Muscle layer of duodenum (tissue), 2 donors: ENCODE data around the gene PRSS53.
A peak's percentile ranks its signal among the peaks of the same experiment; 100 is the strongest.
"Not testable (repeated sequence)": the region's sequence is repeated elsewhere in the genome, so short reads cannot be mapped to it uniquely, and the experiment has no call there.

Experiments used
- H3K27ac ChIP-seq: one replicate; pipeline ENCODE4 v1.7.0; 2013; ENCODE audit warnings: mild to moderate bottlenecking, low read length
- H3K27me3 ChIP-seq: one replicate; pipeline ENCODE4 v1.7.0; 2013; ENCODE audit warnings: low read depth, mild to moderate bottlenecking, control low read depth, low read length
- H3K36me3 ChIP-seq, 2 donors: one replicate each; pipeline ENCODE4 v1.7.0; 2013; ENCODE audit warnings: low read length in 2 of 2, control low read depth in 1 of 2, mild to moderate bottlenecking in 1 of 2; ENCODE audit not compliant: insufficient read depth in 2 of 2, control insufficient read depth in 1 of 2
- H3K4me1 ChIP-seq, 2 donors: one replicate each; pipeline ENCODE4 v1.7.0; 2013; ENCODE audit warnings: low read length in 2 of 2, mild to moderate bottlenecking in 2 of 2, control low read depth in 1 of 2, moderate library complexity in 1 of 2; ENCODE audit not compliant: insufficient read depth in 2 of 2, control insufficient read depth in 1 of 2
- H3K4me3 ChIP-seq, 2 donors: one replicate each; pipeline ENCODE4 v1.7.0; 2013; ENCODE audit warnings: low read length in 2 of 2, low read depth in 1 of 2, mild to moderate bottlenecking in 1 of 2
- H3K9me3 ChIP-seq, 2 donors: one replicate each; pipeline ENCODE4 v1.7.0; 2013; ENCODE audit warnings: low read length in 2 of 2, control low read depth in 1 of 2, mild to moderate bottlenecking in 1 of 2; ENCODE audit not compliant: control insufficient read depth in 1 of 2
- donor health status: healthy.

The PRSS53 gene

GRCh38 chr16:31088459-31089183, at the start of gene PRSS53:
Gene PRSS53, minus strand, starts transcription at chr16:31088943. Its CDS starts 134 bp downstream, at chr16:31088809.
- Histone ChIP-seq H3K9me3 (no peaks in the 10 kb centered on the region), H3K36me3 (peaks cover 8 to 47% of the 10 kb centered on the region in 2 donors), H3K27me3 (no peaks in the 10 kb centered on the region), H3K4me1 (peaks cover 0 to 6% of the 10 kb centered on the region in 2 donors), H3K4me3 (no peak within 1 kb of the TSS), H3K27ac (no peak within 1 kb of the TSS)

GRCh38 chr16:31136822-31137499, 48.2 kb upstream of the PRSS53 start:
- H3K9me3 ChIP-seq, H3K27ac ChIP-seq, H3K36me3 ChIP-seq, H3K4me3 ChIP-seq, H3K27me3 ChIP-seq: not testable (repeated sequence)
- H3K4me1 ChIP-seq, result peaks cover 5 to 21% of the 10 kb centered on the region in 2 donors

- Histone ChIP-seq H3K27ac (no peak overlapping the region), H3K4me3 (no peak overlapping the region), H3K36me3 (peaks cover 5 to 11% of the 10 kb centered on the region in 2 donors), H3K9me3 (no peaks in the 10 kb centered on the region), H3K4me1 (peaks cover under 1 to 15% of the 10 kb centered on the region in 2 donors), H3K27me3 (no peaks in the 10 kb centered on the region)
Measured at GRCh38 chr16:31136287-31136662, 47.5 kb upstream of the PRSS53 start.

GRCh38 chr16:31135535-31136286, 47.0 kb upstream of the PRSS53 start, which contains the start of gene PRSS8:
Gene PRSS8, minus strand, starts transcription at chr16:31135727. Its CDS starts 229 bp downstream, at chr16:31135498.
- Histone ChIP-seq H3K27ac (peak within 1 kb of the TSS; percentile 90), H3K36me3 (peaks cover 11 to 17% of the 10 kb centered on the region in 2 donors), H3K9me3 (no peaks in the 10 kb centered on the region), H3K4me1 (peaks cover 0 to 9% of the 10 kb centered on the region in 2 donors), H3K27me3 (no peaks in the 10 kb centered on the region), H3K4me3 (peak within 1 kb of the TSS in 1 of 2 donors; percentile 70)

DNA sequence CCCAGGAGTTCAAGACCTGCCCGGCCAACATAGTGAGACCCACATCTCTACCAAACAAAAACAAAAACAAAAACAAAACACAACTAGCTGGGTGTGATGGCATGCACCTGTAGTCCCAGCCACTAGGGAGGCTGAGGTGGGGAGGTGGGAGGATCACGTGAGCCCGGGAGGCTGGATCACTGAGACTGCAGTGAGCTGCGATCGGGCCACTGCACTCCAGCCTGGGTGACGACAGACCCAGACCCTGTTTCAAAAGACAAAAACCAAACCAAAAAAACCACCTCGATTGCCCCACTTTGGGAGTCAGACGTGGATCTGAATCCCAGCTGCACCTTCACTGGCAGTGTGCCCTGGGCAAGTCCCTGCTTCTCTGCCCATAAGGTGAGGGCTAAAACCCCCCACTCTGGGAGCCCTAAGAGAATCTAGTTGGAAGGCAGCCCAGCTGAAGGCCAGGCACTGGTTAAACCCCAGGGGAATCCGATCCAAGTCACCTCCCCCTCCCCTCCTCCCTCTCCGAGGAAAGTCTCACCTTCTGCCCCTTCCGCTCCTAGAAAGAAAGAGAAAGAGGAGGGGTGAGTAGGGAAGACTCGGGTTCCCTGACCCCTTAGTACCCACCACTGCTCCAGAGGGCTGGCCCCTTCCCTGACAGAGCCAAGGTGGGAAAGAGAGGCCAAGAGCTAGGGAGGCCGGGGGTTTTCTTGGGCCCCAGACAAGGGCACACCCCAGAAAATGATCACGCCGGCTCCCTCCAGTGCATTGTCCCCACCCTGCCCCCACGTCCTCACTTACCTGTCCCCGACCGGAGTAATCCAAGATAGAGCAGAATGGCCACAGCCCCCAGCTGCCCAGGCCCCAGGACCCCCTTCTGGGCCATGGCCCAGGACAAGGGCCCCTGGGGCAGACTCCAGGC, 46.1 kb upstream of the PRSS53 start:
- peak overlapping the region in 1 of 2 donors; percentile 70 for H3K4me3 ChIP-seq
- H3K4me1 ChIP-seq, result peaks cover 0 to 7% of the 10 kb centered on the region in 2 donors
- H3K27me3 ChIP-seq, result no peaks in the 10 kb centered on the region
- peak overlapping the region; percentile 90 for H3K27ac ChIP-seq
- peaks cover 15 to 24% of the 10 kb centered on the region in 2 donors for H3K36me3 ChIP-seq
- H3K9me3 ChIP-seq, result no peaks in the 10 kb centered on the region

DNA sequence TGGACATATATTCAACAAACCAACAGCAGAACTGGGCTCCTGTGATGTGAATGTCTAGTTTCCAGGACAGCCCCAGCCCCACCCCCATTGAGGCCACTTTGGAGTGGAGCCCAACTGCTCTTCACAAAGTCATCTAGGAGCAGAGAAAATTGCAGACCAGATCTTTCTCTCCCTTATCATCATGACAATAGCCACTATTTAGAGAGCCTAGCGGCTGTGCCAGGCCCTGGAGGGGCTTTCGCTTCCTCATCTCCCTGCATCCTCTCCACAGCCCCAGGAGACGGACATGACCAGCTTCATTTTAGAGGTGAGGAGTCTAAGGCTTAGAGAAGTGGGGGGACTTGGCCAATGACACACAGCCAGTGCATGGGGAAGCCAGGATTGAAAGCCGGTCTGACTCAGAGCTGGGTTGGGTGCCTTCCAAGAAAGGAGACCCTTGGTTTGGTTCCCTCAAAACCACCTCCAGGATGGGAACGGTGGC, 45.4 kb upstream of the PRSS53 start:
- H3K27ac ChIP-seq, result peak overlapping the region; percentile 90
- no peaks in the 10 kb centered on the region for H3K27me3 ChIP-seq
- H3K4me1 ChIP-seq, result peaks cover 6 to 7% of the 10 kb centered on the region in 2 donors
- H3K4me3 ChIP-seq, result peak overlapping the region in 1 of 2 donors; percentile 70
- no peaks in the 10 kb centered on the region for H3K9me3 ChIP-seq
- H3K36me3 ChIP-seq, result peaks cover 15 to 24% of the 10 kb centered on the region in 2 donors

- peaks cover 15 to 24% of the 10 kb centered on the region in 2 donors for H3K36me3 ChIP-seq
- peak overlapping the region in 1 of 2 donors; percentile 70 for H3K4me3 ChIP-seq
- peak overlapping the region; percentile 90 for H3K27ac ChIP-seq
- no peaks in the 10 kb centered on the region for H3K27me3 ChIP-seq
- H3K9me3 ChIP-seq, result no peaks in the 10 kb centered on the region
- H3K4me1 ChIP-seq, result peaks cover 6 to 7% of the 10 kb centered on the region in 2 donors
Measured at GRCh38 chr16:31133046-31133501, 44.3 kb upstream of the PRSS53 start.

DNA sequence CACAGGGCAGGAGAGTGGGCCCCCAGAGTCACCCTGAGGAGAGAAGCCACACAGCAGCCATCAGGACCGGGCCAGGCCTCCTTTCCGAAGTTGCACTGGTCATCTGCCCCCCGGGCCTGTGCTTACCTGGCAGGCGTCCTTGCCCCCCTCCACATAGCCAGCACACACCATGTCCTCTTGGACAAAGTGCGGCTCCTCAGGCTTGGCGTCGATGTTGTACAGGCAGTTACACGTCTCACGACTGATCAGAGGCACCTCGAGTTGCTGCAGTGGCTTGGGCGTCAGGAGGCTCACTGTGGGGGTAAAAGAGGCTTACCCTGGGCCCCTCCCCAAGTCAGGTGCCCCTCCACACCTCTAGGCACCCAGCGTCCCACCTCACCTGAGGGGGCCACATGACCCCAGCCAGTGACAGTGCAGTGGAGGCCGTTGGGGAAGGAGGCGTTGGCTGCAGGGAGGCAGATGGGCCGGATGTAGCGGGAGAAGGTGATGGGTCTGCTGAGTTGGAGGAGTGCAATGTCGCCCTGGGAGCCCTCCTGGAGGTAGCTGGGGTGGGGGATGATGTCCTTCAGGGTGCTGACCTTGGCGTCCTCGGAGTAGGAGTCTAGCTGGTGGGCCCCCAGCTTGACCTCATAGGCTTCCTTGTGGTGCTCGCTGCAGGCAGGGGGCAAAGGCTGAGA, 43.7 kb upstream of the PRSS53 start:
- H3K9me3 ChIP-seq, result no peaks in the 10 kb centered on the region
- peak overlapping the region; percentile 77 for H3K27ac ChIP-seq
- no peaks in the 10 kb centered on the region for H3K27me3 ChIP-seq
- no peak overlapping the region for H3K4me3 ChIP-seq
- H3K4me1 ChIP-seq, result peaks cover 6 to 7% of the 10 kb centered on the region in 2 donors
- peaks cover 20 to 30% of the 10 kb centered on the region in 2 donors for H3K36me3 ChIP-seq

GRCh38 chr16:31131841-31132271, 43.1 kb upstream of the PRSS53 start:
- H3K36me3 ChIP-seq, result peaks cover 26 to 36% of the 10 kb centered on the region in 2 donors
- no peaks in the 10 kb centered on the region for H3K9me3 ChIP-seq
- H3K27me3 ChIP-seq, result no peaks in the 10 kb centered on the region
- H3K4me3 ChIP-seq, result no peak overlapping the region
- H3K4me1 ChIP-seq, result peaks cover 6 to 7% of the 10 kb centered on the region in 2 donors
- peak overlapping the region; percentile 77 for H3K27ac ChIP-seq

DNA sequence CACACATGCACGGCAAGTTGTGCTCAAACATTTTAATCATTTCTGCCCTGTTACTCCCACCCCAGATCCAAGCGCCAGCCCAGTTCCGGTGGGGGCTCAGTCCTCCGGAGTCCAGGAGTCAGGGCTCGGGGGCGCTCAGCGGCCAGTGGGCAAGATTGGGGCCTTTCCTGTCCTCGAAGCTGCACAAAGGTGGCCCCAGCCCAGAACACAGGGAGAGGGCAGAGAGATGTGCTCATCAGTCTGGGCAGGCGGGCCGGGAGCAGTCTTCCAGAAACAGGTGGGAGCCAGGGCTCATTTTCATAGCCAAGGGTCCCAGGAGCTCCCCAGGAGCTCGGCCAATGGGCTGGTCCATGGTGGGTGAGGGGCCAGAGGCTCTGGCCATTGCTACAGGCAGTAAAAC, 42.7 kb upstream of the PRSS53 start:
- peak overlapping the region; percentile 77 for H3K27ac ChIP-seq
- H3K4me3 ChIP-seq, result no peak overlapping the region

More for the DNA sequence above, 42.7 kb upstream of the PRSS53 start:
- Histone ChIP-seq H3K4me1 (peaks cover 6 to 7% of the 10 kb centered on the region in 2 donors), H3K27me3 (no peaks in the 10 kb centered on the region), H3K9me3 (no peaks in the 10 kb centered on the region), H3K36me3 (peaks cover 26 to 38% of the 10 kb centered on the region in 2 donors)
